ENCODE data around the gene EFCAB8.

Gene EFCAB8

GRCh38 chr20:32858701-32859372 lies at the start of gene EFCAB8:
Gene EFCAB8, plus strand, starts transcription at chr20:32858923. Its CDS starts 4,870 bp downstream, at chr20:32863793.
- in situ Hi-C loops (cut with HindIII; ENCODE audit: low sequenced_read_pairs) = loop anchor here (5.0 kb wide), 1 partner anchor 43 kb away; no protein-coding TSS in a partner anchor

DNA sequence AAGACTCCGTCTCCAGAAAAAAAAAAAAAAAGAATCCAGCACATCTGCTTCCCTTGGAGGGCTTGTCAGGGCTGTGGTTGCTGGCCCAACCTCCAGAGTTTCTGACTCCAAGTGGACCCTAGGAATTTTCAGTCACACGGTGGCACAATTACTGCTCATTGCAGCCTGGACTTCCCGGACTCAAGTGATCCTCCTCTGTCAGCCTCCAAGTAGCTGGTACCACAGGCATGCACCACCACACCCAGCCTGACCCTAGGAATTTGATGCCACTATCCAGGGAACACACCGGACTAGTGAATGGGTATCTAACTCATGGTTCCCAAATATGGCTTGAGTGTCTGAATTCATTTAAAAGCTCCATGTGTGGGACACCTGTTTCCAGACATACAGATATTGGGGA lies 48.8 kb upstream of the EFCAB8 start:
- in situ Hi-C loops (cut with HindIII; ENCODE audit: low sequenced_read_pairs) = no loop called here

- in situ Hi-C loops (cut with HindIII; ENCODE audit: low sequenced_read_pairs) = no loop called here
Observed at GRCh38 chr20:32810941-32811340, 47.8 kb upstream of the EFCAB8 start.

- in situ Hi-C loops (cut with HindIII; ENCODE audit: low sequenced_read_pairs) = no loop called here
Observed at GRCh38 chr20:32811886-32812285, 46.8 kb upstream of the EFCAB8 start.

DNA sequence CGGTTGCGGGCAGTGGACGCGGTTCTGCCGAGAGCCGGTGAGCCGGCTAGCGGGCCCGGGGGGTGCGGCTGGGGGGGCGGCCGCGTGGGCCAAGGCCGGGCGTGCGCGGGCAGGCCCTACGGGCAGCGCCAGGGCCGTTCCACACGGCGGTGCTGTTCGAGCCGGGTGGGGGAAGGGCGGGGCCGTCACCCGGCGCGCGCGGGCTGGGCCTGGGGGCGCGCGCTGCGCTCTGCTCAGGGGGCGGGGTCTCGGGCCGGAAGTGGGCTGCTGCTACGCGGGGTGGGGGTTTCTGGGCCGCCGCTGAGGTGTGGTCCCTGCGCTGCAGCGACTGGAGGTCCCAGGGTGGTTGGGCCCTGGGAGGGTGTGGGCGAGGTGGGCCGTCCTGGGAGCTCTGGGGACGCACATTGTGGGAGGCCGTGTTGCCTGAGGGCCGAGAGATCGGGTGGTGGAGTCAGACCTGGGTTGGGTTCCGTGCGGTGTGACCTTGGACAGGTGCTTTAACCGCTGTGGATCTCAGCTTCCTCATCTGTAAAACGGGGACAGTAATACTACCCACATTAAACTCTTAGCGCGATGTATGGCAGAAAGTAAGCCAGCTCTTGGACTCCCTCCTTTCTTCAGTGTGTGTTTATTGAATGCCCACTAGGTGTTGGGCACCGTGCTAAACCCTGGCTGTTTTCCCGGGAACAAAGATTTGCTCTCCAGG lies 38.6 kb upstream of the EFCAB8 start:
- in situ Hi-C loops (cut with HindIII; ENCODE audit: low sequenced_read_pairs) = no loop called here

DNA sequence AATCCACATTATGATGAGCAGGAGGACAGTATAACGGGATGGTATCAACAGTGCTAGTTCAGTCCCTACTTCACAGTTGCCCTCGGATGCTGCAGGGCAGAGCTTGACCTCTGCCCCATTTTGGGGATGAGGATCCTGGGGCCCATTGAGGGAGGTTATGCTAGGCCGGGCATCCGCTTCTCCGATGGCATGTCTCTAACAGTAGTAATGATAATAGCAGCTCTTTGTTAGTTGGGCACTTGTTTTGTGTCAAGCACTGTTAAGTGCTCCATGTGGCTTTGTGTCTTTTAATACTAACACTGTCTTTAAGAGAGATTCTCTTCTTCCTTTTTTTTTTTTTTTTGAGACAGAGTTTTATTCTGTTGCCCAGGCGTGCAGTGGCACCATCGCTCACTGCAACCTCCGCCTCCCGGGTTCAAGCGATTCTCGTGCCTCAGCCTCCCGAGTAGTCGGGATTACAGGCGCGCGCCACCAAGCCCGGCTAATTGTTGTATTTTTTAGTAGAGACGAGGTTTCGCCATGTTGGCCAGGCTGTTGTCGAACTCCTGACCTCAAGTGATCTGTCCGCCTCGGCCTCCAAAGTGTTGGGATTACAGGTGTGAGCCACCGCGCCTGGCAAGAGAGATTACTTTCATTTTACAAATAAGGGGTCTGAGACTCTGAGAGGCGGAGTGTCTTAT lies 37.9 kb upstream of the EFCAB8 start:
- in situ Hi-C loops (cut with HindIII; ENCODE audit: low sequenced_read_pairs) = no loop called here

DNA sequence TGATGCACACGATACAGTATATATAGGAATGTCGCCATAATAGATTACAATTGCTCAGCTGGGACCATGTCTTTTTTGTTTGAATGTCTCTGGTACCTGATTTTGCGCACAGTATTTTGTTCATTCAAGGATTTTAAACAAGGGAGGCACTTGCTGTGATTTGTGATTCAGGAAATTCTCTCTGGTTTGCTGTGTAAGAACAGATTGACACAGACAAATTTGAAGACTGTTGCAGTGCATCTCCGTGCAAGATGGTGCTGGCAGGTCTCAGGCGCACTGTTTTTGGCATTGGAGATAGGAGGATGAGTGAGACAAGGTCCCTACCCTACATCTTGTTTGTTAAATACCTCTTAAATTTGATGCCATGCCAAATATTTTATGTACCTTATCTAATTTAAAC lies 36.5 kb upstream of the EFCAB8 start:
- in situ Hi-C loops (cut with HindIII; ENCODE audit: low sequenced_read_pairs) = no loop called here

DNA sequence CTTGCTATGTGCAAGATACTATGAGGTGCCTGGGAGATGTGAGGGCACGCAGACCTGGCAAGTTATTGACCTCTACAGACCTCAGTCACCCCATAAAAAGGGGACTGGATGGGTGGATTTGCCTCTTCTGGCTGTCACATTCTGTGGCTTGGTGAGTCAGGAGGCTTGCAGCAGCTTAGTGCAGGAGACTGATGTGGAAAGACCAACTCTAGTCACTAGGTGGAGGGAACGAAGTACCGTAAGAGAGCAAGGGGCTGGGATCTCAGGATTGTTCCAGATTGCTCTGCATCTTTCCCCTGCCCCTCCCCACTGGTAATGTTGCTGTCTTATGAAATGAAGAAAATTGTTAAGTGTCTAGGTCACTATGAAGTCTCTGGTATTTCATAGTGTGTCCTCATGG lies 35.6 kb upstream of the EFCAB8 start:
- in situ Hi-C loops (cut with HindIII; ENCODE audit: low sequenced_read_pairs) = no loop called here

DNA sequence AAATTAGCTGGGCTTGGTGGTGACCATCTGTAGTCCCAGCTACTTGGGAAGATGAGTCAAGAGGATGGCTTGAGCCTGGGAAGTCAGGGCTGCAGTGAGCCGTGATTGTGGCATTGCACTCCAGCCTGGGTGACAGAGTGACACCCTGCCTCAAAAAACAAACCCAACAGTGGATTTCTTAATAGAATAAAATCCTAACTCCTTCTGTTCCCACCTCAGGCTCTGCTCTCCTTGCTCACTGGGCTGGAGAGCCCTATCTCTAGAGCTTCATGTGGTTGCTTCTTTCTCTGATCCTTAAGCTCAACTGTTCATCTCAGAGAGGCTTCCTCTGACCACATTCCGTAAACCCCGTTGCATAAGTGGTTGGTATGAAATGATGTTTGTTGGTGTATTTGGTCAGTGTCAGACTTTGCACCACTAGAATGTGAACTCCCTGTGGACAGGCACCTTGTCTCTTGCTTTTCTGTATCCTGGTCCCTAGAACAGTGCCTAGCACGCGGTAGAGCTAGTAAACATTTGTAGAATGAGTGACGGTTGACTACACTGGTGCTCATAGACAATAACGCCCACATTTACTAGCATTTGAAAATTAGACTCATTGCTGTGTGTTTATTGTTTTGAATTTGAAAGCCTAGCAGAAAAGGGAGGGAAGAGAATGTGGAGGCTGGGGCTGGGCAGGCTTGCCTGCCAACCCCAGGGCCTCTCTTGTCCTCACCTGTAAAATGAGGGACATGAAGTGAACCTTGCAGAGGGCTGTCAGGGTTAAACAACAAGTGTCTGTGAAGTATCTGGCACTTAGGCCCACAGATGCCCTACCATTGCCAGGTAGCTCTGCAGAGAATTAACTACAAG lies 34.8 kb upstream of the EFCAB8 start:
- in situ Hi-C loops (cut with HindIII; ENCODE audit: low sequenced_read_pairs) = no loop called here

DNA sequence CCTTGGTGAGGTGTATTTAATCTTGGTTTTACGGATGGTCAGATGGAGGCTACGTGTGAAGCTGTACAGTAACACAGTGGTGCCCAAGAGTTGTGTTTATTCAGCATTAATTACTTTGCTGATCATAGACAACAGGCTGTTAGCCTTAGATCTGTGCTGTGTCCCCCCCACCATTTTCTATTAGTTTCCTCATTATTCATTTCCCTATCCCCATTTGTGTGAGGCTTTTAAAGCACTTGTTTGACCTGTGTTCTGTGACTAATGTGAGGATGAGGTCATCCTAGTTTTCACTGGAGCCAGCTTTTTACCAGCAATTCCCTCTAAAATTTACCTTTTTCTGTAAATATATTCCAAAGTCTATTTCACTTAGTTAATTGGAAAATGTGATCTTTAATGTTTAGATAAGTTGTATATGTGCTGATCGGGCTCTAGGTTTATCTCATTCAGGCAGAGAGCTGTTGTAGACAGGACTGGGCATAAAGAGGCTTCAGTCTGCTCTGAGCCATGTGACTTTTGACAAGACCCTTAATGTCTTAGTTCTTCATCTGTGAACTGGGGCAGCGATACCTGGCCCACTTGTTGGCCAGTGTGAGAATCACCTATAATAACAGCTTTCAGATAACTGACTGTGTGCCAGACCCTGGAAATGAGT lies 30.6 kb upstream of the EFCAB8 start:
- in situ Hi-C loops (cut with HindIII; ENCODE audit: low sequenced_read_pairs) = no loop called here

GRCh38 chr20:32829311-32830005 lies 29.3 kb upstream of the EFCAB8 start:
- in situ Hi-C loops (cut with HindIII; ENCODE audit: low sequenced_read_pairs) = no loop called here

DNA sequence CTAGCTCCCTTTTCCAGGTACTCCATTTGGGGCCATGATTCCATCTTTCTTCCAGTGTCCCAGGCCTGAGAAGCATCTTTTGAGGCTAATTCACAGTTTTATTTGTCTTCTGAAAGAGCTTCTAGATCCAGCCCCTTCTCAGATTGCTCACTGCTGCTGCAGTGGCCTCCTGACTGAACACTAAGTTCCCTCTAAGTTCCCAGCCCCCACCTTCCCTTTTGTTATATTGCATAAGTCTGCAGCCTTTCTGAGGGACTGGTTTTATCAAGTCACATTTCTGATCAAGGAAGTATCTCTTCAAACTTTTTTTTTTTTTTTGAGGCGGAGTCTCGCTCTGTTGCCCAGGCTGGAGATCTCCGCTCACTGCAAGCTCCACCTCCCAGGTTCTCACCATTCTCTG lies 28.3 kb upstream of the EFCAB8 start:
- in situ Hi-C loops (cut with HindIII; ENCODE audit: low sequenced_read_pairs) = no loop called here

GRCh38 chr20:32831982-32832381 lies 26.7 kb upstream of the EFCAB8 start:
- in situ Hi-C loops (cut with HindIII; ENCODE audit: low sequenced_read_pairs) = no loop called here

DNA sequence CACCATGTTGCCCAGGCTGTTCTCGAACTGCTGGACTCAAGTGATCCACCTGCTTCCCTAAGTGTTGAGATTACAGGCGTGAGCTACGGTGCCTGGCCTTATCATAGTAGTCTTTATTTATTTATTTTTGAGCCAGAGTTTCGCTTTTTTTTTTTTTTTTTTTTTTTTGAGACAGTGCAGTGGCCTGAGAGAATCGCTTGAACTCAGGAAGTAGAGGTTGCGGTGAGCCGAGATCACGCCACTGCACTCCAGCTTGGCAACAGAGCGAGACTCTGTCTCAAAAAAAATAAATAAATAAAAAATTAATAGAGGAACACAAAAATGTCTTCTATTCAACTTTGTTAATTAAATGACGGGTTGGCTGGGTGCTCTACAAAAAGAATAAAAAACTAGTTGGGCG lies 26.1 kb upstream of the EFCAB8 start:
- in situ Hi-C loops (cut with HindIII; ENCODE audit: low sequenced_read_pairs) = no loop called here

DNA sequence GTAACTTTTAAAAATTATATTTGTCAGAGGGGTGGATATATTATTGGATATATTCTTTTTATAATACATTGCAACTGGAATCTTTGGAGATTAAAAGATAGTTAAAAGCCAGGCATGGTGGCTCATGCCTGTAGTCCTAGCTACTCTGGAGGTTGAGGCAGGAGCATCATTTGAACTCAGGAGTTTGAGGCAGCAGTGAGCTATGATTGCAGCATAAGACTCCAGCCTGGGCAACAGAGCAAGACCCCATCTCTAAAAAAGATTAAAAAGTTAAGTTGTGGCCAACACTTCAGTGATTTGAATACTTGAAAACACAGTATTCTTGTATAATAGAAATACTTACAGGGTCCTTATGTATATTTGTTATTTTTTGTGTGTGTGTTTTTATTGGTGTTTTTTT lies 23.8 kb upstream of the EFCAB8 start:
- in situ Hi-C loops (cut with HindIII; ENCODE audit: low sequenced_read_pairs) = no loop called here

DNA sequence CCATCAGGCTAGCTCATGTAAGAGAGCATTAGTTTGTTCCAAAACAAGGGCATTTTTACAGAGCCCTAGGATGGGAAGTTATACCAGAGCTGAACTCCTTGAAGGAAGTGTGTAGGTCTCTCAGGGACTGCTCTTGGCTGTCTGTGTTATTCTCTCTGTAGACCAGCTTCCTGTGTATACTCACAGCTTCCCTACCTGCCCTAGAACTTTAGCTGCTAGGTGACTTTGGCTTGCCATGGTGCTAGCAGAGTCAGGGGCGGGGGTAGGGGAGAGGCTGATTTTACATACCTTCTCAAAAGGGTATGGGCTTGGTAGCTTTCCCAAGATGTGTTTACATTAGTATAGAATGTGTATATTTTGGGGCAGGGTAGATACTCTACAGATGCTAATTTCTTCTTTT lies 21.6 kb upstream of the EFCAB8 start:
- in situ Hi-C loops (cut with HindIII; ENCODE audit: low sequenced_read_pairs) = no loop called here

DNA sequence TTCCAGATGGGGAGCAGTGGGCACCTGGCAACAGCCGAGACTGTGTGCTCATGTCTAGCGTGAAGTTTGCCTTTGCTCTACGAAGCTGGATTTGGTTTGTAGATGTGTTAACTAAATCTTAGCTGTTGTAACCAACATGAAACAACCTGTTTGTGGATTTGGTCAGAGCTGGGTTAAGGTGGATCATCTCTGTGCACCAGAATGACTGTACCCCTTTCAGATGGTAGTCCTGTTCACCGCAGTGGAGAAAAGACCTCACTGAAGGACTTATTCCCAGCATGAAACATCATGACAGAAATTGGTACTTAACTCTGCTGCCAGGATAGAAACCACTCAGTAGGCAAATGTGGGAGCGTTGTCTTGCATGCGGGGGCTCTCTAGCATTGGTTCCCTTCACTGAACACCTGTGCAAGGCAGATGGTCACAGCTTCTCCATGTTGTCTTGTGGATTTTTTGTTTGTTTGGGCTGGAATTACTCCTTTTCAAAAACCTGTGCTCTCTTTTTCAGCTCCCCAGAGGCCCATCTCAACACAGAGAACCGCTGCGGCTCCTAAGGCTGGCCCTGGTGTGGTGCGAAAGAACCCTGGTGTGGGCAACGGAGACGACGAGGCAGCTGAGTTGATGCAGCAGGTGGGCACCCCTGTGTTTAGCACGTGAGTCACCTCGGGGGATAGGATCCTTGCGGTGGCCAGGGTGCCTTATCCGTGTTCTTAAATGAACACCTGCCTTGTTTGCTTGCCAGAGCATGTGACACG lies 19.3 kb upstream of the EFCAB8 start:
- in situ Hi-C loops (cut with HindIII; ENCODE audit: low sequenced_read_pairs) = no loop called here

- in situ Hi-C loops (cut with HindIII; ENCODE audit: low sequenced_read_pairs) = no loop called here
Observed at GRCh38 chr20:32839982-32840285, 18.8 kb upstream of the EFCAB8 start.

GRCh38 chr20:32841174-32841573 lies 17.5 kb upstream of the EFCAB8 start:
- in situ Hi-C loops (cut with HindIII; ENCODE audit: low sequenced_read_pairs) = no loop called here

DNA sequence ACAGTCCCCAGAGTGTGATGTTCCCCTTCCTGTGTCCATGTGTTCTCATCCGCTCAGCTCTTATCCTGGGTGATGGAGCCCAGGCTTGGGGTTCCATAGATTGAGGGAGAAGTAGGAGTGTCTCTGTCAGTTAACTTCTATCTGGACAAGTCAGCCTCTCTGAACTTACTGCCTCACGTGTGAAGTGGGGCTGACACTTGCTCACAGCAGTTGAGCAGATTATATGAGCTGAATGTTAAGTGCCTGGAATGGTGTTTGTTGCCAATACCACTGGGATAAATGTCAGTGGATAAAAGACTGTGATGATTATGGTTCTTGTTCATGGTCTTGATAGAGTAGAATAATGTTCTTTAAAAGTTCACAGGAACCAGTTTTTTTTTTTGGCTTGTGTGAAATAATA lies 17.1 kb upstream of the EFCAB8 start:
- in situ Hi-C loops (cut with HindIII; ENCODE audit: low sequenced_read_pairs) = no loop called here

Data from endothelial cell of hepatic sinusoid (primary cell).